Cardiac fibroblast (primary cell): ENCODE data around the gene ZNF22.

Experiments used
- DNase-seq, 2 donors: peaks; one replicate each; pipeline versions ENCODE4 v3.0.0 to v3.0.0-alpha.2; 2010; ENCODE audit warnings: low read depth in 2 of 2
- H3K4me3 ChIP-seq, 2 donors: replicated peaks in 1 of 2; 1 replicate in 1 of 2; 2 replicates in 1 of 2; pipeline ENCODE4 v1.5.1; 2011; ENCODE audit warnings: low read depth in 2 of 2, low read length in 2 of 2, mild to moderate bottlenecking in 2 of 2, moderate library complexity in 1 of 2
- TF ChIP-seq, protein P1 (sequence below): IDR thresholded peaks from one replicate; pipeline ENCODE4 v1.5.1; 2011; ENCODE audit warnings: low read depth, mild to moderate bottlenecking, low read length, inconsistent platforms

ZNF22 gene

DNA sequence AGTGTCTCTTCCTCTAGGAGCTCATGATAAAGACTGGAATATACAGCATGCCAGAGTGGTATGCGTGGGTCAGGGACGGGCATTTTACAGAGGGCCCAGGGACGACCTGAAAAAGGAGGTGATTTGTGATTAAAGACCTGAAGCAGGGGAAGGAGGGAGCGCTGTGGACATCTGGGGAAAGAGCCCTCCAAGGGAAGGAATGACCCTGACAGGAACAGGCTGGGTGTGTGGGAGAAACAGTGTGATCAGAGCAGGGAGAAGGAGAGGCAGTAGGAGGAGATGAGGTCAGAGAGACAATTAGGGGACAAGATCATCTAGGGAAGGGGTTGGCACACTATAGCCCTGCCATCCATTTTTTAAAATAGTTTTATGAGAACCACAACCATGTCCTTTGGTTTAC lies 44.5 kb upstream of the ZNF22 start:
- TF ChIP-seq, protein P1, sequence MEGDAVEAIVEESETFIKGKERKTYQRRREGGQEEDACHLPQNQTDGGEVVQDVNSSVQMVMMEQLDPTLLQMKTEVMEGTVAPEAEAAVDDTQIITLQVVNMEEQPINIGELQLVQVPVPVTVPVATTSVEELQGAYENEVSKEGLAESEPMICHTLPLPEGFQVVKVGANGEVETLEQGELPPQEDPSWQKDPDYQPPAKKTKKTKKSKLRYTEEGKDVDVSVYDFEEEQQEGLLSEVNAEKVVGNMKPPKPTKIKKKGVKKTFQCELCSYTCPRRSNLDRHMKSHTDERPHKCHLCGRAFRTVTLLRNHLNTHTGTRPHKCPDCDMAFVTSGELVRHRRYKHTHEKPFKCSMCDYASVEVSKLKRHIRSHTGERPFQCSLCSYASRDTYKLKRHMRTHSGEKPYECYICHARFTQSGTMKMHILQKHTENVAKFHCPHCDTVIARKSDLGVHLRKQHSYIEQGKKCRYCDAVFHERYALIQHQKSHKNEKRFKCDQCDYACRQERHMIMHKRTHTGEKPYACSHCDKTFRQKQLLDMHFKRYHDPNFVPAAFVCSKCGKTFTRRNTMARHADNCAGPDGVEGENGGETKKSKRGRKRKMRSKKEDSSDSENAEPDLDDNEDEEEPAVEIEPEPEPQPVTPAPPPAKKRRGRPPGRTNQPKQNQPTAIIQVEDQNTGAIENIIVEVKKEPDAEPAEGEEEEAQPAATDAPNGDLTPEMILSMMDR, result no peak
- DNase-seq, result no peak
- H3K4me3 ChIP-seq, result no peak overlapping the region

DNA sequence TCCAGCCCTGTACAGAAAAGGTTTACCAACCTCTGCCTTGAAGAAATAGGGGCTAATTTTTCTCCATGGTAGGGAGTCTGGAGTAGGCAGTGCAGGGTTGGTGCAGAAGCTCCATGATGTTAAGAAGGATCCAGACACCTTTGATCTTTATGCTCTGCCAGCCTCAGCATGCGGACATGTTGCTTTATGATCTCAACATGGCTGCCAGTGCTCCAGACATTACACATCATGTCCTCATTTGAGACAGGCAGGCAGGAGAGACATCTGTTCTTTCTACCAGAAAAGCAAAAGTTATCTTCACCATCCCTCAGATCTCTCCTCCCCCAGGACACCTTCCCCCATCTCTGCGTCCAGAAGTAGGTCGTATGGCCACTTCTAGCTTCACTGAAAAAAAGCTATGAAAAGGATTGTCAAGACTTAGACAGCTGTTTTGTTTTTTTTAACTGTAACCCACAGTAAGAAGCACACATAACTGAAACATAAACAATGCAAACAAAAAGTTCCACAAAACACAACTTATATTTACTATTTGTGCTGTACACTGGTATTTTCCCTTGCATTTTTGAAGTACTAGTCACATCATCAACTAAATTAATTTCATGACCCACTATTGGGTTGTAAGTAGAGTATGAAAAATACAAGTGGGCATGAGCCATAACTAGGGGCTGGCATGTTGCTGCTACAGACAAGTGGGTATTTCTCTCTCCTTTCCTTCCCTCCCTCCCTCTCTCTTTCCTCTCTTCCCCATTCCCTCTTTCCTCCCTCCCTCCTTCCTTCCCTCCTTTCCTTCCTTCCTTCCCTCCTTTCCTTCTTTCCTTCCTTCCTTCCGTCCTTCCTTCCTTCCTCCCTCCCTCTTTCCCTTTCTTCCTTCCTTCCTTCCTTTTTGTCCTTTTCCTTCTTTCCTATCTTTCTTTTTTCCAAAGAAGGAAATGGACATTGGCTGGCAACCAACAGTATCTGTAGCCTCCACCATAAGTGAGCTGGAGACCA lies 43.7 kb upstream of the ZNF22 start:
- DNase-seq, result no peak
- H3K4me3 ChIP-seq, result no peak overlapping the region
- TF ChIP-seq, protein P1, result no peak

DNA sequence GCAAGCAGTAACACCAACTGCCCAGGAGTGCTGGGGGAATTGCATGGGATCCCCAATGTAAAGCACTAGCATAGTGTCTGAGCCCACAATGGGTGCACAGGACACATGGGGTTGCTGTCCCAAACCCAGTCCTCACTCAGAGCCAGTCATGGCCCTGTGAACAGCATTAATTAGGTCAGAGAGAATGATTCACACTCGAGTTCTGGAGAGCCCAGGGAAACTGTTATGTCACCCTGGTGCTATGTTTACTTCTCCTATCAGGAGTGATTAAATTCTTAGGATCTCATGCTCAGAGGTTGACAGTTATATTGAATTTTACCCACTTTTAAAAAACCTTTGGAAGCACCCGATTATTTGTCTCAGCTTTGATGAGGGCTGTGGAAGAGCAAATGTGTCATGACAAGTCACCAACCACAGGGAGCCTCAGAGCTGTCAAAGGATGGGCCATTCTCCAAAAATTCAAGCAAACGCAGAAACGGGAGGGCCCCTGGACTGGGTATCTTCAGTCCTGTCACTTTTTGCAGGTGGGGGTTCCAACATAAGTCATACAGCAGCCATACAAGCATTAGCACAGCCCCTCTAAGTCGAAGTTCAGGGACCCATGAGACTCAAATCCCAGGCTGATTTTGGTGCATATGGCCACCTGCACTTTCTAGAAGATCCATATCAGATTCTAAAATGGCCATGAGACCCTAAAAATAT lies 42.4 kb upstream of the ZNF22 start:
- DNase-seq, result peak; percentile 48 to 69
- TF ChIP-seq, protein P1, result no peak
- H3K4me3 ChIP-seq, result peak overlapping the region; percentile 68 to 83

DNA sequence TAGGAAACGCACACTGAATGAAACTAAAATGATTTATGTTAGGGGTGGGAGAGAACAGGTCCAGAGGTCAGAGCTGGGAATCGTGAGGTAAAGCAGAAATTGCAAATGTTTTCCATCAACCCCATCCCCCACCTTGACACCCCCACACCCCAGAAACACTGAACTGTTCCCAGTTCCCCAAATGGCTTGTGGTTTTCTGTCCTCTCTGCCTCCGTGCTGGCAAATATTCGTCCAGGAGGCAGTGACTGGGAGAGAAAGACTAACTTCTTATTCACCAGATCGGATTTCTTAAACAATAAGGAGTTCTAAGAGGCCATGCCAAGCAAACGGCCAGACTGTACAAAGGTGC lies 41.9 kb upstream of the ZNF22 start:
- TF ChIP-seq, protein P1, result no peak
- peak overlapping the region; percentile 68 to 83 for H3K4me3 ChIP-seq
- DNase-seq, result no peak

DNA sequence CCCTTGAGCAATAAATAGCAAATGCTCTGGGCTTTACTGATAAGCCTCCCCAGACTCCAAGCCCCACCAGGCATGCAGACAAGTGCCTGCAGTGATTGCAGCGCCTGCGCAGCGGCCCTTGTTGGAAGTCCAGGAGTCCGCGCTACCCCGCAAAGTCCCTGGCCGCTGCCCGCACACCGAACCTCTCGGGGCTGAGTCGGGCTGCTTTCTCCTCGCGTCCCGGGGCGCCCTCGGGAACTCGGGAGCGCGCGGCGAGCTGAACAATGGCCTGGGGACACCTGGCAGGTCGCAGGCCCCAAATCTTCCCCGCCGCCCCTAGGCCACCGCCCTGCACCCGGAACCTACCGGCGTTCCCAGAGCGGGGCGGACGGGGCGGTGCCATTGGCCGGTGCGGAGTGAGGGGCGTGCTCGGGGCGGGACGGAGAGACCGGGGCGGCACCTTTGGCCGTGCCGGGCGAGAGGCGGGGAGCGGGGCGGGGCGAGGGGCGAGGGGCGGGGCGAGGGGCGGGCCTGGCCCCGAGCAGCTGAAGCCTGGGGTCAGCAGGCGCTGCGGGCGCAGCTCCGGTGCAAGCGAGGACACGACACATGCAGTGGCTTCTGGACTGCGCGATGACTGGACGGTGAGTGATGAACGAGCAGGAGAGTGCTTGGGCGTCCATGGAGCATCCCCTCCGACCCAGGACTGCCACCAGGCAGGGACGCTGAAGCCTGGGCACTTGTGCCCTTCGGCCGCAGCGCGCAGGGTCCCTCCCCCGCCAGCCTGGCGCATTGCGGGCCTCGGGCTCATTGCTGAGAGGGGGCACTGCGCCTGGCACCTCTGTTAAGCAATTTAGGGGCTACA lies 41.3 kb upstream of the ZNF22 start, which contains the start of gene RASSF4:
Gene RASSF4 (plus strand): TSS at position 556 of the 841 bp plus-strand sequence. CDS start 10,401 bp downstream, outside the sequence.
- TF ChIP-seq, protein P1, result no peak
- DNase-seq, result peak; percentile 79 to 83
- H3K4me3 ChIP-seq, result peak within 1 kb of the TSS; percentile 68 to 83

DNA sequence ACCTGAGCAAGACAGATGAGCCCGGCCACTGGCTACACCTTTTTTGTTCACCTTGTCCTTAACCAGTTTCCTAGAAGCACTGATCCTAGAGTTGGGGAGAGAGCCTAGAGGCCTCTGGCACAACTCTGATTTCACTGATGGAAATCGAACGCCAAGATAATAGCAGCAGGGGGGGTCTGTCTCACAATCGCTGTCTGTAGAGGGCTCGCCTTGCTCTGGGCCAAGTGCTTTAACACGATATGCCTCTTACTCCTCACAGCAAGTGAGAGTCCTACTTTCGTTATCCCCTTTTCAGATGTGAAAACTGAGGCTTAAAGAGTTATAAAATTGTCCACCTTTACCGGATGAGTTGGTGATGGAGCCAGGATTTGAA lies 40.6 kb upstream of the ZNF22 start:
- DNase-seq, result no peak
- TF ChIP-seq, protein P1, result no peak
- peak overlapping the region; percentile 55 to 83 for H3K4me3 ChIP-seq
